Epidermal melanocyte (primary cell): ENCODE data around the gene ABLIM2.

Experiments
- DNase-seq: peaks from one replicate; pipeline ENCODE4 v3.0.0; 2011; ENCODE audit warnings: low spot score; ENCODE audit not compliant: insufficient read length

ABLIM2 gene

GRCh38 chr4:8050555-8051206, 107.9 kb downstream of the ABLIM2 start:
- DNase-seq = no peak

- no peak for DNase-seq
Observed at GRCh38 chr4:8050180-8050554, 108.4 kb downstream of the ABLIM2 start.

- DNase-seq = no peak
Observed at GRCh38 chr4:8048856-8049676, 109.5 kb downstream of the ABLIM2 start.

- no peak for DNase-seq
Observed at GRCh38 chr4:8047837-8048678, 110.6 kb downstream of the ABLIM2 start.

GRCh38 chr4:8046925-8047541, 111.6 kb downstream of the ABLIM2 start:
- no peak for DNase-seq

- DNase-seq = no peak
Observed at GRCh38 chr4:8045909-8046308, 112.7 kb downstream of the ABLIM2 start.

- no peak for DNase-seq
Observed at GRCh38 chr4:8044699-8045098, 113.9 kb downstream of the ABLIM2 start.

- DNase-seq = no peak
Observed at GRCh38 chr4:8044244-8044643, 114.4 kb downstream of the ABLIM2 start.

- no peak for DNase-seq
Observed at GRCh38 chr4:8043596-8043995, 115.0 kb downstream of the ABLIM2 start.

- no peak for DNase-seq
Observed at GRCh38 chr4:8041868-8042267, 116.7 kb downstream of the ABLIM2 start.

GRCh38 chr4:8041172-8041571, 117.4 kb downstream of the ABLIM2 start:
- no peak for DNase-seq

- DNase-seq = no peak
Observed at GRCh38 chr4:8040607-8041006, 118.0 kb downstream of the ABLIM2 start.

- DNase-seq = no peak
Observed at GRCh38 chr4:8039853-8040252, 118.8 kb downstream of the ABLIM2 start.

- no peak for DNase-seq
Observed at GRCh38 chr4:8039290-8039689, 119.3 kb downstream of the ABLIM2 start.

- no peak for DNase-seq
Observed at GRCh38 chr4:8038719-8039251, 119.8 kb downstream of the ABLIM2 start.

- DNase-seq = no peak
Observed at GRCh38 chr4:8038083-8038482, 120.5 kb downstream of the ABLIM2 start.

- DNase-seq = no peak
Observed at GRCh38 chr4:8037150-8037769, 121.4 kb downstream of the ABLIM2 start.

- DNase-seq = no peak
Observed at GRCh38 chr4:8035371-8035780, 123.2 kb downstream of the ABLIM2 start.

- DNase-seq = no peak
Observed at GRCh38 chr4:8033829-8034528, 124.6 kb downstream of the ABLIM2 start.

- DNase-seq = no peak
Observed at GRCh38 chr4:8033067-8033755, 125.4 kb downstream of the ABLIM2 start.
